Hematopoietic multipotent progenitor cell treated with erythropoietin and hydrocortisone succinate and interleukin-3 and kit ligand, for 8 days (in vitro differentiated cells): ENCODE measurements around the gene TPX2.

Experiments
- DNase-seq: peaks from one replicate; pipeline ENCODE4 v3.0.0-alpha.2; 2015

Gene TPX2

GRCh38 chr20:31707258-31707615, 31.9 kb upstream of the TPX2 start:
- DNase-seq, result no peak

- peak; percentile 66 for DNase-seq
Measured at GRCh38 chr20:31707994-31708735, 30.9 kb upstream of the TPX2 start.

- no peak for DNase-seq
Measured at GRCh38 chr20:31708736-31709534, 30.2 kb upstream of the TPX2 start.

GRCh38 chr20:31709939-31710338, 29.2 kb upstream of the TPX2 start:
- no peak for DNase-seq

GRCh38 chr20:31710423-31711108, 28.5 kb upstream of the TPX2 start:
- DNase-seq, result peak; percentile 74

GRCh38 chr20:31711179-31712111, 27.6 kb upstream of the TPX2 start:
- DNase-seq, result no peak

- peak; percentile 64 for DNase-seq
Measured at GRCh38 chr20:31712112-31712553, 27.0 kb upstream of the TPX2 start.

- no peak for DNase-seq
Measured at GRCh38 chr20:31712564-31713311, 26.4 kb upstream of the TPX2 start.

GRCh38 chr20:31713312-31714273, 25.5 kb upstream of the TPX2 start:
- DNase-seq, result no peak

- DNase-seq, result no peak
Measured at GRCh38 chr20:31715766-31716165, 23.3 kb upstream of the TPX2 start.

GRCh38 chr20:31716351-31716750, 22.7 kb upstream of the TPX2 start:
- no peak for DNase-seq

- DNase-seq, result no peak
Measured at GRCh38 chr20:31716818-31717477, 22.1 kb upstream of the TPX2 start.

- peak; percentile 41 for DNase-seq
Measured at GRCh38 chr20:31717478-31718201, 21.4 kb upstream of the TPX2 start.

- DNase-seq, result no peak
Measured at GRCh38 chr20:31718952-31719643, 20.0 kb upstream of the TPX2 start.

GRCh38 chr20:31719644-31720485, 19.2 kb upstream of the TPX2 start:
- DNase-seq, result peak; percentile 47

GRCh38 chr20:31720486-31721407, 18.3 kb upstream of the TPX2 start:
- DNase-seq, result peak; percentile 58
